HepG2 (cell line): ENCODE measurements around the gene AEN. TPM values are rescaled to one million over a fixed set of nuclear protein-coding genes. Genes with fewer than 3 reads are reported as not detected.
A peak's percentile ranks its signal among the peaks of the same experiment; 100 is the strongest.

Experiments
- ARNTL ChIP-seq: sonication (generic); formaldehyde crosslinking; IDR thresholded peaks from 2 replicates; pipeline ENCODE4 v1.4.0; 2020; ENCODE audit warnings: mild to moderate bottlenecking, missing genetic modification reagents
- CEBPB ChIP-seq: IDR thresholded peaks from 2 replicates; pipeline ENCODE4 v1.6.1; 2011; ENCODE audit warnings: low read depth, low read length, improper control_type of control experiment, borderline replicate concordance
- IRF1 ChIP-seq: sonication (generic); formaldehyde crosslinking; IDR thresholded peaks from 2 replicates; pipeline ENCODE4 v1.4.0; 2020; ENCODE audit warnings: low read depth, mild to moderate bottlenecking, missing genetic modification reagents
- PTBP1 ChIP-seq: fragments of 200-400 bp; formaldehyde crosslinking; IDR thresholded peaks from 2 replicates; pipeline ENCODE4 v1.6.1; 2018; ENCODE audit warnings: low read length, low read depth; ENCODE audit not compliant: poor library complexity, severe bottlenecking
- RBFOX2 ChIP-seq: fragments of 200-400 bp; formaldehyde crosslinking; IDR thresholded peaks from 2 replicates; pipeline ENCODE4 v1.6.1; 2017; ENCODE audit warnings: low read depth, mild to moderate bottlenecking, low read length
- SIN3A ChIP-seq: IDR thresholded peaks from 2 replicates; pipeline ENCODE4 v1.6.1; 2011; ENCODE audit warnings: low read depth, mild to moderate bottlenecking, control low read depth, low read length, borderline replicate concordance
- SMAD1 ChIP-seq: sonication (generic); formaldehyde crosslinking; IDR thresholded peaks from 2 replicates; pipeline ENCODE4 v1.4.0; 2020; ENCODE audit warnings: missing genetic modification reagents, low read depth, mild to moderate bottlenecking, borderline replicate concordance
- SP4 ChIP-seq: sonication (generic); formaldehyde crosslinking; IDR thresholded peaks from 2 replicates; pipeline ENCODE4 v1.8.1; 2023; ENCODE audit warnings: mild to moderate bottlenecking, missing genetic modification reagents
- TFAP4 ChIP-seq: sonication (generic); IDR thresholded peaks from 2 replicates; pipeline ENCODE4 v1.6.1; 2016; ENCODE audit warnings: low read depth, borderline replicate concordance
- ZBTB21 ChIP-seq: sonication (generic); formaldehyde crosslinking; IDR thresholded peaks from 2 replicates; pipeline ENCODE4 v1.4.0; 2020; ENCODE audit warnings: missing genetic modification reagents
- ZBTB3 ChIP-seq: sonication (generic); formaldehyde crosslinking; IDR thresholded peaks from 2 replicates; pipeline ENCODE4 v1.4.0; 2020; ENCODE audit warnings: low read depth, mild to moderate bottlenecking, moderate library complexity, missing genetic modification reagents, borderline replicate concordance
- ZBTB4 ChIP-seq: sonication (generic); formaldehyde crosslinking; IDR thresholded peaks from 2 replicates; pipeline ENCODE4 v1.4.0; 2020; ENCODE audit warnings: missing genetic modification reagents, mild to moderate bottlenecking, borderline replicate concordance
- ZGPAT ChIP-seq: IDR thresholded peaks from 2 replicates; pipeline ENCODE4 v1.6.1; 2016; ENCODE audit warnings: mild to moderate bottlenecking
- ZNF17 ChIP-seq: sonication (generic); formaldehyde crosslinking; IDR thresholded peaks from 2 replicates; pipeline ENCODE4 v1.5.0; 2020; ENCODE audit warnings: mild to moderate bottlenecking, missing genetic modification reagents
- ZNF20 ChIP-seq: sonication (generic); formaldehyde crosslinking; IDR thresholded peaks from 2 replicates; pipeline ENCODE4 v1.4.0; 2020; ENCODE audit warnings: mild to moderate bottlenecking, moderate library complexity, missing genetic modification reagents
- ZNF362 ChIP-seq: sonication (generic); formaldehyde crosslinking; IDR thresholded peaks from 2 replicates; pipeline ENCODE4 v1.4.0; 2020; ENCODE audit warnings: missing genetic modification reagents, mild to moderate bottlenecking, borderline replicate concordance
- ZNF615 ChIP-seq: sonication (generic); formaldehyde crosslinking; IDR thresholded peaks from 2 replicates; pipeline ENCODE4 v1.5.0; 2020; ENCODE audit warnings: mild to moderate bottlenecking, missing genetic modification reagents, borderline replicate concordance
- ZNF703 ChIP-seq: sonication (generic); formaldehyde crosslinking; IDR thresholded peaks from 2 replicates; pipeline ENCODE4 v1.5.1; 2020; ENCODE audit warnings: missing genetic modification reagents, mild to moderate bottlenecking, moderate library complexity, borderline replicate concordance
- ZNF746 ChIP-seq: sonication (generic); formaldehyde crosslinking; IDR thresholded peaks from 2 replicates; pipeline ENCODE4 v1.8.0; 2022; ENCODE audit warnings: mild to moderate bottlenecking, missing genetic modification reagents
- ZNF883 ChIP-seq: sonication (generic); formaldehyde crosslinking; IDR thresholded peaks from 2 replicates; pipeline ENCODE4 v1.5.1; 2020; ENCODE audit warnings: mild to moderate bottlenecking, missing genetic modification reagents; ENCODE audit errors: not compliant biosample characterization
- ZSCAN20 ChIP-seq: sonication (generic); formaldehyde crosslinking; IDR thresholded peaks from 2 replicates; pipeline ENCODE4 v1.4.0; 2020; ENCODE audit warnings: missing genetic modification reagents, mild to moderate bottlenecking, borderline replicate concordance
- polyA plus RNA-seq, 8 experiments: library from polyadenylated mRNA; depleted of rRNA in 3 of 8; stranded (reverse) in 7 of 8; unstranded in 1 of 8; fragments of >200 nt; fragmentation: Illumina TruSeq in 4 of 8; extraction: Trizol in 4 of 8; gene quantifications; 2 replicates each; pipeline versions ENCODE4 v1.2.1 to v1.2.3, GENCODE V29; 2011 to 2016; ENCODE audit warnings: low read depth in 4 of 8, missing spikeins in 1 of 8, mixed read lengths in 1 of 8; ENCODE audit not compliant: insufficient read depth in 1 of 8
- total RNA-seq, 5 experiments: library from RNA; depleted of rRNA; stranded (reverse); fragments of >200 nt; fragmentation: Illumina TruSeq; extraction: Trizol; gene quantifications; 2 replicates each; pipeline ENCODE4 v1.2.3, GENCODE V29; 2016; ENCODE audit warnings: low read depth in 1 of 5

AEN gene
- total and polyA plus RNA-seq, 2 of the 13 experiments (the other 11 are each of a cell fraction or from before 2014, with no cell fraction given) = 51.3 to 118 TPM

GRCh38 chr15:88624971-88625490 lies 3.9 kb downstream of the AEN start (continued):
- peak; percentile 45; the same call in 1 of the 2 replicates for TF ChIP-seq ZNF362 (CRISPR knock-in tag)
- TF ChIP-seq IRF1 = no peak
- no peak for TF ChIP-seq PTBP1
- no peak for TF ChIP-seq ZBTB4 (CRISPR knock-in tag)
- TF ChIP-seq CEBPB = no peak
- TF ChIP-seq ZSCAN20 (CRISPR knock-in tag) = no peak
- no peak for TF ChIP-seq ZNF703 (CRISPR knock-in tag)
- TF ChIP-seq ZNF17 (CRISPR knock-in tag) = no peak
- TF ChIP-seq RBFOX2 = peak; percentile 43; the same call in 1 of the 2 replicates
- peak; percentile 70; the same call in 1 of the 2 replicates for TF ChIP-seq TFAP4
- TF ChIP-seq SIN3A = no peak
- TF ChIP-seq ZNF883 (CRISPR knock-in tag) = no peak
- TF ChIP-seq ZNF746 = no peak
- TF ChIP-seq ZGPAT (CRISPR knock-in tag) = no peak
- TF ChIP-seq ZNF20 (CRISPR knock-in tag) = no peak
- TF ChIP-seq SMAD1 (CRISPR knock-in tag) = no peak
- no peak for TF ChIP-seq ZNF615 (CRISPR knock-in tag)
- TF ChIP-seq ZBTB3 = no peak
- no peak for TF ChIP-seq ZBTB21 (CRISPR knock-in tag)
- TF ChIP-seq SP4 (CRISPR knock-in tag) = no peak
- no peak for TF ChIP-seq ARNTL (CRISPR knock-in tag)
